ENCODE results near the gene USB1.

Gene USB1

DNA sequence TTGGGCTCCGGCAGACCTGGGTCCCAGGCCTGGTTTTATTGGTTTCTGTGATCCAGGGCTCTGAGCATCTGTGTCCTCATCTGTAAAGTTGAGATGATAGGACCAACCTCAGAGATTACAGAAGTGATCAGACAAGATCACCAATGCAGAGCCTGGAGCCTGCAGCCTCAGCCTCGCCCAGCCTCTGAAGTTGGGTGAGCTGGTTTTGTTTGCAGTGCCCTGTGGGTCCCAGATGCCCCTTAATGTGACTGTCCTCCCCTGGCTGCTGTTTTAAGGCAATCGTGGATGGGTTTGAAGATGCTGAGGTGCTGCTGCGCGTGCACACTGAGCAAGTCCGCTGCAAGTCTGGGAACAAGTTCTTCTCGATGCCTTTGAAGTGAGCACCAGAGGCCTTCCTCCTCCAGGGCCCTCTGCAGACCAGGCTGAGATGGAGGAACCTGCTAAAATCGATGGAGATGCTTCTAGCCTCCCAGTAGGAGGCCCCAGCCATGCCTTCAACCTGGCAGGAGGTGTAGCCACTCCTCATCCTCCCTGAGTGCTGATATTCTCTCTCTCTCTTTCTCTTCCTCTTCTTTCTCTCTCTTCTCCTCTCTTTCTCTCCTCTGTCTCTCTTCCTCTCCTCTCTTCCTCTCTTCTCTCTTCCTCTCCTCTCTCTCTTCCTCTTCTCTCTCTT, 18.8 kb downstream of the USB1 start:
- ATAC-seq (no peak), DNase-seq (no peak)

DNA sequence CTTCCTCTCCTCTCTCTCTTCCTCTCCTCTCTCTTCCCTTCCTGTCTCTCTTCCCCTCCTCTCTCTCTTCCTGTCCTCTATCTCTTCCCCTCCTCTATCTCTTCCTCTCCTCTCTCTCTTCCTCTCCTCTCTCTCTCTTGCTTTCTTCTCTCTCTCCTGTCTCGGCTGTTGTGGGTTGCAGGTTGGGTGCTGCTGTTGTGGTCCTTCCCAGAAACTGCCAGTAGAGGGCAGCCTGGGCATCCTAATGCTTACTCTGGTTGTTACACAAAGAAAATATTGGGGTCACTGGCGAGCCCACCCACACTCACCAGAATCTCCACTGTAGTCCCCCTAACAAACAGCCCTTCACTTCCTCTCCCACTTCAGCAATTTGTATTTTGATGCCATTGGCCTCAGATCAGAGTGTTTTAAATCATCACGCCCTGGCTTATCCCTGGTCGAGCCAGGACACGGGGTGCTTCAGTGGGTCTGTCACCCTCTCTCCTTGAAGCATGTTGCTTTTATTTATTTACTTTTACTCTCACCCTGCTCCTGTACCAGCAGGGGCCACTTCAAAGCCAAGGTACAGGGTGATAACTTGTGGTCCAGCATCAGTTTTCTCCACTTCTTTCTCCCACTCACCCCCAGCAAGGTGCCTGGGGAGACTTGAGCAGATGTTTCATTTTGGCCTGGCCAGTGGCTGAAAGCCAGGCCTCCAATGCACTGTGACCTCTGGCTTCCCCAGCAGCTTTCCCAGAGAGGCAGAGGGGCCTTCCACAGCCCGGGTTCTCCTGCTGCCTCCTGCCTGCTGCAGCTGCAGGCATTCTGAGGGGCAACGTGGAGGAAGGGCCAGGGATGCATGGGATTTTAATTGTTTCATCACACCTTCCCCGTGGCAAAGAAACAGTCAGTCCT, 19.7 kb downstream of the USB1 start:
- DNase-seq (peak; percentile 69), ATAC-seq (no peak)

DNA sequence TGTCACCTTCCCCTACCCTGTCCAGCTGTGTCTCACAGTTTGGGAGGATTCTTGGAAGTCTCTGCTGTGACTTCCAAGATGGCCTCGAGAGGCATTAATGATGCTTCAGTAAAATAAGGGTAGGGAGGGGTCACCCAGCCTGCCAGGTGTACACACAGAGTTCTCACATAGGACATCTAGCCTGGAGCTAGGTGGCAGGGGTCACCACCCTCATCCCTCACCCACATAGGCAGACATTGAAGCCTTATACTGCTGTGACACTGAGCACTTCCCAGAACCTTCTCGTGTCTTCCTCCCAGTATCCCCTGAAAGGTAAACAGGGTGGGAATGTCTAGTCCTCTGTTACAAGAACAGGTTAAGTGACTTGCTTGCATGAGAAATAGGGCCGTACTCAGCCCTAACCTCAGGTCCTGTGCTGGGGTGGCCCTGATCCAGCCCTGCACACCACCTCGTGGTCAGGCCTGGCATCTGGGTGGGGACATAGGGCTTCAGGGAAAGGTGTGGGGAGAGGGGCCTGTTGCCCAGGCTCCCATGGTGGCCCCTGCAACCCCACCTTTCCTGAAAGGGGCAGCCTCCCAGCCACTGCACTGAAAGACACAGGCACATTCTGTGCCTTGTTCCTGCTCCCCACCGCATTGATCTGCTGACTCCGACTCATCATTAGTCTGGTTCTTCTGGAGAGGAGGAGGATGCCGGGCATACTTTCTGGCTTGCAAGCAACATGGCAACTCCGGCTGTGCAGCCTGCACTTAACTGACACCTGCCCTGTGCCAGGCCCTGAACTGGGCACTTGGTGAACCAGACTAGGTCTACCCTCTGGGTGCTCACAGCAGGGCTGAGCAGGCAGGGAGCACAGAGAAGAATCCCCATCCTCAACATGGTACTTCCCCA, 20.7 kb downstream of the USB1 start:
- DNase-seq: no peak
- no peak for ATAC-seq

DNA sequence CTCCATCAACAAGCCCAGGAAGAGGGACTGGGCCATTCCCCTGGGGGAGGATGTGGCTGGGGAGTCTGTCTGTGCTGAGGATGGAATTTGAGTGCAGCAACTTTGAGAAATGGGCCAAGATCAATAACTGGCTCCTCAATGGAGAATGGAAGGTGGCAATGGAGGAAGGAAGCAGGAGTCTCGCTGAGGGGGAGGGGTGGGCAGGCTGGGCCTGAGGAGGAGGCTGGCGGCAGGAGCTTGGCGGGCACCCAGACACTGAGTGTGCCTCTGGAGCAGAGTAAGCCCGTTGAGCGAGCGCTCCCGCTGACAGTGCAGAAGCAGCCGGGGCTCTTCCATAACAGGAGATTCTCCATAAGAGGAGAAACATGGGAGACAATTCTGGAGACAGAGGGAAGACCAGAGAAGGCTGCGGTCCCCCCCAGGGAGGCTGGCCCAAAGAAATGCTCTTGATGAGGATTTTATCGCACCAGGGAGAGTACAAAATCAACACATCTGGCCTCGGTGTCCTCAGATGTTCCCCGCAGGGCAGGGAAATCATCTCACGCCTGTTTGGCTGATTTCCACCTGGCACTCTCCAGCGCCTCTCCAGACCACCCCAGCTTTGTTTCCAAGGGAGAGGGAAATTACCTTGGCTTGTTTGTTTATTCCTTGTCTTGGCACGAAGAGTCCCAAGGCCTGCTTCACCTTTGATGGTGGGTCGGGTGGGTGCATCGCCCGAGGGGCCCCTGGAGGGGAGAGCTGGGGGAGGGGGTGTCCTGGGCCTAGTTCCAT, 21.6 kb downstream of the USB1 start:
- no peak for DNase-seq
- no peak for ATAC-seq

DNA sequence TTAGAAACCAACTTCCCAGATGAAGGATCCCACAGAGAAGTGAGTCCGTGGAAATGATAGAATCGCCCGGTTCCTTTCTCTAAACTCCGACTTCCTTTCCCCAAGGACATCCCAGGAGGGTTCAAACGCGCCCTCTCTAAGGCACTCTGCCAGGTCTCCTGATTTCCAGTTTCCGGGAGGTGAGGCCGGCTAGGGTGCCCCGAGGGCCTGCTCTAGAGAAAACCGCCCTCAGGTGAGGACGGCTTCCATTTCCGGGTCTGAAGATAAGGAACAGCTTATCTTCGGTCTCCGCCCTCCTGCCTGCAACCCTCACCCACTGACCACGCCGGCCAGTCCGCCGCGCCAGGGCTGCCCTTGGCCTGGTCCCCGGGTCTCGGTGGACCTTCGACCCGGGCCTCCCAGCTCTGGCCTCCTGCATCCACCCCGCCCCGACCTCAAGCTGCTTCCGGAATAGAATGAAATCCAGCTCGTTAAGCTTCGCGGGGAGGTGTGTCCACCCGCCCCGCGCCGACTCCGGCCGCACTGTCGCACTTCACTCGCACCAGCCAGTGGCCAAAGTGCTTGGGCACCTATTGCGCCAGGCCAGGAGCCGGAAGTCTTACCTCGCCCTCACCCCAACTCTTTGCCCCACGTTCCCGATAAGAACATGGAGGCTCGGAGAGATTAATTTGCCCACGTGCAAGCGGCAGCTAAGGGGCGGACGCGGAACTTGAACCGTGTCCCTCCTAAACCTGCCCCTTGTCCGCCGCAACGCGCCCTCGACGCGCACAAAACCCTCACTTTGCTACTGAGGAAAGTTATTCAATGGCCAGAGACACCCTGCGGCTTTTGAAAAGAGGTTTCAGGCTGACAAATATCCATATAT, 23.5 kb downstream of the USB1 start:
- ATAC-seq (no peak), DNase-seq (peak; percentile 17)

DNA sequence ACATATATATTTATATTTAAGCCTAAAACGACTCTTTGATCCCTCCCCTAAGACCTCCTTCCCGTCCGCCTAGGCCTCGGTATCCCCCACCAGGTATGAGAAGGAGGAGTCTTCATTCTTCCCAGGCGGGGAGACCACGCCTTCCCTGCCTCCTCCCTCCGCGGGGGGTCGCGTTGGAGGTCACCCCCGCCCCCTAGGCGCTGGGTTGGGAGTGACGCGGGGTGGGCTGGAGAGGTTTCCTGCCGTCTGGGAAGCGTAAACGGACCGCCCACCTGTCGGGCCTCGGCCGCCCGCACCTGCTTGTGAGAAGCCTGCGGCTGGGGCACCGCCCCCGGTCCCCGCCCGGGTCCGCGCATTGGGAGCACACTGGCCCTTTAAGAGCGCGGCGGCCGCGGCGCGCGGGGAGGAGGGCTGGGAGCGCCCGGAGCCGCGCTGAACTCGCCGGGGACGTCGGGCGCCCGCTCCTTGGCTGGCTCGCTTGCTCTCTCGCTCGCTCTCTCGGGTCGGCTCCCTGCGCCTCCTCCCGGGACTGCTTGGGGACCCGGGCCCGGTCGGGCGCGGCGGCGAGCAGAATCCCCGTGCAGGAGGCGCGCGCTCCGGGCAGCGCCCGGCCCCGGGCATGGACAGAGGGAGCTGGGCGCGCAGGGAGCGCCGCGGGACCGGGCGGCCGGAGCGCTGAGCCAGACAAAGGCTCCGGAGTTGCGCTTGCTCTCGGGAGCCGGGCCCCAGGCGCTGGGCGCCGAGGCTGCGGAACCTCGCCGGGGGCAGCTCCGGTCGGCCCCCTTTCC, 24.3 kb downstream of the USB1 start, which contains the start of gene MMP15:
TSS of gene MMP15 (plus strand) at position 404 of the 788 bp plus-strand sequence. CDS start 597 bp downstream, outside the sequence.
- DNase-seq: peak; percentile 66
- peak; percentile 71 for ATAC-seq

DNA sequence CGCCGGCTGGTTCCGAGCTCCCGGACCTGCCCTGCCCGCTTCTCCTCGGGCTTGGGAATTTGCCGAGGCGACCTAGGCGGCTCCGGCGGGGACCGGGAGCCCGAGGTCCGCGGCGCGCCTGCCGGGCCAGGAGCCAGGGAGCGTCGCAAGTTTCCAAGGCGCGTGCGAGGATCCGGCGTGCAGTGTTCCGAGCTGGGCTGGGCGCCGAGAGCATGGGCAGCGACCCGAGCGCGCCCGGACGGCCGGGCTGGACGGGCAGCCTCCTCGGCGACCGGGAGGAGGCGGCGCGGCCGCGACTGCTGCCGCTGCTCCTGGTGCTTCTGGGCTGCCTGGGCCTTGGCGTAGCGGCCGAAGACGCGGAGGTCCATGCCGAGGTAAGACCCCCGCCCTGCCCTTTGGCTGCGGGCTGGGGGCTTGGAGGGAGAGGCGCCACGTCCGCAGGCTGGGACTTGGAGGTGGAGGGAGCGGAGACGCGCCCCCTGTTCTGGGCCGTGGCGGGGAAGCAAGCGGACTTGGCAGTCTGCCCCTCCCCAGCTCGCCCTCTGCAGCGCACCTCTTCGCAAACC, 25.0 kb downstream of the USB1 start:
- peak; percentile 6 for ATAC-seq
- DNase-seq: peak; percentile 15

DNA sequence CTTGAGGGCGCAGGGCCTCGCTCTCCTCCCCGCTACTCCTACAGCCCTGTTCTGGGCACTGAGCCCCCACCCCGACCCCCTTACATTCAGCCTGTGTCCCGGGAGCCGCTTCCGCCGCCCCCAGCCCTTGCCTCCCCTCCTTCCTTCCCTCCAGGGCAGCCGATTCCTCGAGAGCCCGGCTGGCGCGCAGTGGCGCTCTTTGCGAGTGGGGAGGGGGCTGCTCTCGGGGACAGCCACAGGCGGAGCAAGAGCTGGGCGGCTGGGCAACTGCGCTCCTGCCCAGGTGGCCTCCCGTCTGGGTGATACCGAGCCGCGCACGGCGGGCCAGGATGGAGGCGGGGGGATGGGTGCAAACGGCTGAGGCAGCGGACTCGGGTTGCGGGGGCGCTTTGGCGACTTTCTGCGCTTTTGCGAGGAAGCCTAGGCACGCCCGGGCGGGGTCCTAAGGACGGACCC, 25.5 kb downstream of the USB1 start:
- DNase-seq: no peak
- ATAC-seq: no peak

DNA sequence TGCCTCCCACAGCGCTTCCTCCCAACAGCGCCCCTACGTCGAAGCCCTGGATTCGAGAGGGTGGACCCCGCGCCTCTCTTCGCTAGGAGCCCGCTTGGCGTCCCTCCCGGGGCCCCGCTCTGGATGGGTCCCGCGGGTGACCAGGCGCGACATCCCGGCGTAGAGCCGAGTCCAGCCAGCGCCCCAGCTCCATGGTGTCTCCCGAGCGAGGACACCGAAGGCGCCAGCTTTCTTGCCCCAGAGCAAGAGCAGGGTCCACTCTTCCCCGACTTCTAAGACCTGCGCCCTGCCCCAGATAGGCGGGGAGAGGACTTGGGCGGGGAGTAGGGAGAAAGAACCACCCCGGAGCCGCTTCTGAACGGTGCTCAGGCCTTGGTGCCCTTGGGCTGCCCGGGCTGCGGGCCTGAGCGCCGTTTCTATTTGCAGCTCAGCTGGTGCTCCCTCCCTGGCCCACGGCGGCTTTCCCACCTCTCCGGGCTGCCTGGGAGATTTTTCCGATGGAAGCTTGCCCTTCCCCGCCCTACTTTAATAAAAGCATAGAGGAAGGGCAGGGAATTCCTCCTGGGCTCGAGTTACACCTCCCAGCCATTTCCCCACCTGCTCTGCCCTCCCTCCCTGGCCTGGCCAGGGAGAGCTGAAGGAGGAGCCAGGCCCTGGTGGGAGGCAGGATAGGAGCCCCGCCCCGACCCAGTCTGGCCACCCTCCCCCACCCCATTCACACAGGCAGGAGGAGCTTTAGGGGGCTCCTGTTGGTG, 26.1 kb downstream of the USB1 start:
- no peak for DNase-seq
- no peak for ATAC-seq

DNA sequence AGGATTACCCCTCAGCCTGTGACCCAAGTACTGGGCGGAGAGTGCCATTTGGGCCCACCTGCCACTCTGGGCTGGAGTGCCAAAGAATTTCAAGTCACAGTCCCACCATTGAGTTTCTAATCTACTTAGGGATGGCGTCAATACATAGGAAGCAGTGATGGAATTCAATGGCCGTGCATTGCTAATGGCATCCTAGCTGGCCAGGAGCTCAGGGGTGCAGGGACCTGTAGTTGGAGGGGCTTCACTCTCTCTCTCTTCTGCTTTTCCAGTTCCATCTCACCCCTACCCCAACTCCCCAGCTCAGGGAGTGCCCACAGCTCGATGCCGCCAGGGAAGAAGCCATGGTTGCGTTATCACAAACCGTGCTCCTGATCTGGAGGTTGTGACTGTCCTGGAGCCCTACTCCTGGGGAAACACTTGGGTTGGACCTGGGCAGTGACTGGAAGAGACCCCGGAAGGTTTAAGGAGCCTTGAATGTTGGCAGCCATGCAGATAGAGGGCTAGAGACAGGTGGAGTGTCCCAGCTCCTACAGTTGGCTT, 26.8 kb downstream of the USB1 start:
- ATAC-seq (no peak), DNase-seq (no peak)

DNA sequence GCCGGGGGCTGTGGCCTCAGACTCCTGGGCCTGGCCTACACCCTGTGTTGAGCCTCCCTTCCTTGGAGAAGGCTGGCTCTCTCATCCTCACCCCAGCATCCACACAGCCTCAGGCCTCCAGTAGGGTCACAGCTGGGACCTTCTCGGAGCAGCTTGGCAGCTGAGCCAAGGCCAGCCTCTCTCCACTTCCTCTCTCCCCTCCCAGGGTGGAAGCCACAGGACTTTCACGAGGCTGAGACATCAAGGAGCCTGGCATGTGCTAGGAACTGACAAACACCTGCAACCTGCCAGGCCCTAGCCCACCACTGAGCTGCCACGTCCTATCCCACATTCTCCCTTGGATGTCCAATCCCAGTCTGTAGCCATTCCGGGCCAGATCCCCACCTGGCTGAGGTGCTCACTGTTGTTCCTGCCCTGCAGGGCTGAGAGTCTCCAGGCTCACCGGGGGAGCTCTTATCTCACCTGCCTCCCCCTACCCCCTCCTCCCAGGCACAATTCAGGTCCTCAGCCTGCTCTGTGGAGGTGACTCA, 27.4 kb downstream of the USB1 start:
- ATAC-seq (no peak), DNase-seq (no peak)

DNA sequence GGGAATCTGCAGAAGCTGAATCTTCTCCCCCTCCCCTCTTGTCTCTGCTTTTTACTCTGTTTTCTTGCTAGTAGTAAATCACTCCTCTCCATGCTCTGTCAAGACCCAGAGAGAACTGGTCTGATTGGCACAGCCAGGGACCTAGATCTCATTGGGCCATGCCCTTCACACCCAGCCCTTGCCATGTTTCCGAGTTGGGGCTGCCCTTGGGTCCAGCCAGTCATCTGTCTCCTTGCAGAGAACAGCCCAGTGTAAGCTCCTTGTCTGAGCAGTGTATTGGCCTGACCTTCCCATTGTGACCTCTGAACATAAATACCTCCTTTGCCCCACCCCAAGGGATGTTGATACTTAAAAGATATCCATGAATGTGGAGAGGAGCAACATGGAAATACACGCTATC, 28.2 kb downstream of the USB1 start:
- DNase-seq: no peak
- no peak for ATAC-seq

DNA sequence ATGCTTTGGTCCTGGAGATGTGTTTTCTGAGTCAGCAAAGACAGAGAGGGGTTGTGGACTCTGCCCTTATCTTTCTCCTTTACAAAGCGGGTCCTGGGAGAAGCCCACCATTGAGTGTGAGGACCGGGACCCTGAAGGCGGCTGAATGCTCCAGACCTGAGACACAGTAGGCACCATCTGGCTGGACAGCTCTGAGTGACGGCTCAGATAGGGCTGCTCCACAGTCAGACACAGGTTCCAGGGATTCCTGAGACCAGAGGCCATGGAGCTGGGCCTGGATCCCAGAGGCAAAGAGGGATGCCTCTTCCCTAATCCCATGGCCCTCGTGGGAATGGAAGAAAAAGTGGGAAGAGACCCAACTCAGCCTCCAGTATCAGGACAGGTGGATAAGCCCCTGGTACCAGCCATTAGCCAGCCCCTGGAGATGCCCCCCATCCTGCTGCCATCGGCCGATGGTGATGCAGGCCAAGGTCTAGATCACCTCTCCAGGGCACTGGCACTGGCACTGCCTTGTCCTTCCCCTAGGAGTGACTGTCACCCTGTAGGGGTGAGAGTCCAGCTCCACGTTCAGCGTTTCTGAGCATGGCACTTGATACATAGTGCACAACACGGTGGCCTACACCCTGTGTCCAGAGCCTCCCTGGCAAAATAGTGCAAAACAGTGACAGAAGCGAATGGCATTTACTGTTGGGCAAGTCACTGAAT, 29.1 kb downstream of the USB1 start:
- ATAC-seq: no peak
- DNase-seq: no peak

DNA sequence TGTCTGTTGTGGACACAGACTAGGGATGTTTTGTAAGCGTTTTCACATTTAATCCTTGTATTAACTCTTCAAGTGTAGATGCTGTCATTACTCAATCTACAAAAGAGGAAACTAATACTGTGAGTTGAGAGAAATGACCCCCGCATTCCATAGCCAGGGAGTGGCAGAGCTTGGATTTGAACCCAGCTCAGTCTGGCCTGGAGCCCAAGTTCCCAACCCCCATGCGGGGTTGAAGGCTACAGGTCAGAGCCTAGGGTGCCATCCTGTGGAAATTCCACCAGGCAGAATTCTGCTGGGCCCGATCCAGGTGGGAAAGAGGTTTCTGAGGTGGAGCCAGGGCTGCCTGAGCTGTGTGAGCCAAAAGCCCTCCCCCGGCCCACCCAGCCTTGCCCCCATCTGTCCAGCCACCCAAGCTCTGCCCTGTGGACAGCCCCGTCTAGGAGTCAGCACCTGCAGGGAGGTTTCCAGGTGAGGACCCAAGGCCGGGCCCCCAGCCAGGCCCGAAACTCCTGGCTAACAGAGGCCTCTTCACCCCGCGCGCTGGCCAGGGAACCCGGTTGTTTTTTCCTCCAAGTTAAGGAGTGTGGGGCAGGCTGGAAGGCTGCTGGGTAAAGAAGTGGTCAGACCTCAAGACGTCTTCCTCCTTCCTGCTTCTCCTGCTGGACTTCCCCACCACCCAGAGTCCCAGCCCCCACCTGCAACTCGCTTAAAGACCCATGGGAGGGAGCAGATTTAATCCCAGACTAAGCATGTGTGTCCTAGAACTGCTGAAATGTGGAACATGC, 30.0 kb downstream of the USB1 start:
- ATAC-seq: no peak

DNA sequence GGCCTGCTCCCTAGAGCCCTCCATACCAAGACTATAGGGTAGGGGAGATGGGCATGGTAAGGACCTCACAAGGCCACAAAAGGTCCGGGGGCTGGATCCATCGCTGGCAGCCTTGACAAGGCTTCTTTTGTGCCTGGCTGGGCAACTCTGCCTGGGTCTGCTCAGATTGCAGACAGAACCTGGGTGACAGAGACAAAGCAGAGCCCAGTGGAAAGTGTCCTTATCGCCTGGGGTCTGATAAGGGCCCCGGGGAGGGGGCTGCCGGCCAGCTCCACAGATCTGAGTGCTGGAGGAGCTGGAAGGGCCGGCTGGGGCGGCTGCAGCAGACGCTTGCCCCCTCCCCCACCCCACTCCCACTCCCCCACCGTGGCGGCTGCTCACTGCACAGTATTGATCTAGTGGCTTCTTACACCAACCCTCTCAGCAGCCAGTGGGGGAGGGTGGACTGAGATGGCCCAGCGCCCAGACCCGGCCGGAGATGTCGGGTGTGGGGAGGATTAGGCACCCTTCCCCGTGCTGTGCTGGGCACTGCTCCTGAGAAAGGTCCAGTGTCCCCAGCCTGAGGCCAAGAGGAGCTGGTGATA, 31.6 kb downstream of the USB1 start:
- ATAC-seq (no peak), DNase-seq (no peak)

More for the DNA sequence above, 30.0 kb downstream of the USB1 start:
- DNase-seq: no peak

DNA sequence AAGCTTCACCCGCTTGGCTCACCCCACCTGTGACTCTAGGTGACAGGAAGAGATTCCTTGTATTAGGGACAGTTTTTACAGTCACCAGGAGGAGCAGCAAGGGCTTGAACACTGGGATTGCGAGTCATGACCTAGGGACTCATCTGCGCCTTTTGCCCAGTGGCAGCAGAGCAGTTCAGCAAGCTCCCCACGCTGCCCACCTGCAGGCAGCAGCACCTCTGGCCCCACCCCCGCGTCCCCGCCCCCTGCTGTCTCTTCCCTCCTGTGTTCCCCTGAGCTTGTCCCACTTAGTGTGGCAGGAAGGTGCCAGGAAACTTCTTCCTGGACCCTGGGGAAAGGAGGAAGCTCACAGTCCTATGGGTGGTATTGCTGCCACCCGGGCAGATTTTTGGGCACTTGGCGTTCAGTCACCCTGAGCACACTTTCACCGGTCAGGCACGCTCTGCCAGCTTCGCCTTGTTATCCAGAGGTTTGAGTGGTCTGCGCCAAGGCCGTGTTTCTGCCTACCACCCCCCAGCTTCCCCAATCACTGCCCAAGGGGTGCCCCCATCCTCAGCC, 33.0 kb downstream of the USB1 start:
- ATAC-seq: no peak
- DNase-seq: no peak
